GM21528 (cell line): ENCODE measurements around the gene LORICRIN.

Experiments
- ATAC-seq: cut with Tn5 transposase; IDR thresholded peaks from one replicate; pipeline ENCODE4 v1.9.1; 2021; ENCODE audit warnings: mild to moderate bottlenecking, moderate library complexity; ENCODE audit not compliant: unreplicated experiment, low FRiP score

The LORICRIN gene

GRCh38 chr1:153248176-153248879 lies 11.2 kb upstream of the LORICRIN start:
- ATAC-seq = no peak

GRCh38 chr1:153250166-153250565 lies 9.3 kb upstream of the LORICRIN start:
- no peak for ATAC-seq

GRCh38 chr1:153251087-153251486 lies 8.4 kb upstream of the LORICRIN start:
- ATAC-seq = no peak

GRCh38 chr1:153251562-153251961 lies 7.9 kb upstream of the LORICRIN start:
- ATAC-seq = no peak

- ATAC-seq = no peak
Measured at GRCh38 chr1:153251988-153252387, 7.5 kb upstream of the LORICRIN start.

GRCh38 chr1:153253076-153253475 lies 6.4 kb upstream of the LORICRIN start:
- ATAC-seq = no peak

GRCh38 chr1:153253693-153254092 lies 5.8 kb upstream of the LORICRIN start:
- ATAC-seq = no peak

- no peak for ATAC-seq
Measured at GRCh38 chr1:153260585-153261280, 1.2 kb downstream of the LORICRIN start.

- ATAC-seq = no peak
Measured at GRCh38 chr1:153261281-153262069, 2.0 kb downstream of the LORICRIN start.

GRCh38 chr1:153262070-153262366 lies 2.5 kb downstream of the LORICRIN start:
- ATAC-seq = no peak

- no peak for ATAC-seq
Measured at GRCh38 chr1:153262462-153263157, 3.1 kb downstream of the LORICRIN start.

GRCh38 chr1:153265457-153265856 lies 6.0 kb downstream of the LORICRIN start:
- ATAC-seq = no peak

GRCh38 chr1:153271711-153272110 lies 12.2 kb downstream of the LORICRIN start:
- no peak for ATAC-seq

- ATAC-seq = no peak
Measured at GRCh38 chr1:153272186-153272585, 12.7 kb downstream of the LORICRIN start.

GRCh38 chr1:153277852-153278251 lies 18.4 kb downstream of the LORICRIN start:
- peak; percentile 75 for ATAC-seq

- ATAC-seq = no peak
Measured at GRCh38 chr1:153288634-153289275, 29.3 kb downstream of the LORICRIN start.

GRCh38 chr1:153291514-153291913 lies 32.0 kb downstream of the LORICRIN start:
- ATAC-seq = no peak

- ATAC-seq = no peak
Measured at GRCh38 chr1:153292185-153292584, 32.7 kb downstream of the LORICRIN start.

- ATAC-seq = no peak
Measured at GRCh38 chr1:153292740-153293479, 33.4 kb downstream of the LORICRIN start.

GRCh38 chr1:153293480-153293775 lies 33.9 kb downstream of the LORICRIN start:
- no peak for ATAC-seq
